SK-N-SH treated with all-trans-retinoic acid at 6 μM for 48 hours (cell line): ENCODE measurements around the gene FOXE3.

Experiments used
- ARNTL ChIP-seq: fragments of 450-650 bp; formaldehyde crosslinking; IDR thresholded peaks from 2 replicates; pipeline ENCODE4 v1.5.0; 2020; ENCODE audit warnings: low read depth, mild to moderate bottlenecking, moderate library complexity, borderline replicate concordance
- ZNF70 ChIP-seq: fragments of 450-650 bp; formaldehyde crosslinking; IDR thresholded peaks from 2 replicates; pipeline ENCODE4 v1.5.0; 2020; ENCODE audit warnings: mild to moderate bottlenecking, moderate library complexity
- ZNF8 ChIP-seq: fragments of 450-650 bp; formaldehyde crosslinking; IDR thresholded peaks from 2 replicates; pipeline ENCODE4 v1.5.0; 2020; ENCODE audit warnings: mild to moderate bottlenecking, moderate library complexity
- TF ChIP-seq, protein P1 (sequence below): fragments of 250-450 bp; sonication (Bioruptor Pico); IDR thresholded peaks from 2 replicates; pipeline ENCODE4 v1.5.0; 2020; ENCODE audit warnings: mild to moderate bottlenecking, moderate library complexity

DNA sequence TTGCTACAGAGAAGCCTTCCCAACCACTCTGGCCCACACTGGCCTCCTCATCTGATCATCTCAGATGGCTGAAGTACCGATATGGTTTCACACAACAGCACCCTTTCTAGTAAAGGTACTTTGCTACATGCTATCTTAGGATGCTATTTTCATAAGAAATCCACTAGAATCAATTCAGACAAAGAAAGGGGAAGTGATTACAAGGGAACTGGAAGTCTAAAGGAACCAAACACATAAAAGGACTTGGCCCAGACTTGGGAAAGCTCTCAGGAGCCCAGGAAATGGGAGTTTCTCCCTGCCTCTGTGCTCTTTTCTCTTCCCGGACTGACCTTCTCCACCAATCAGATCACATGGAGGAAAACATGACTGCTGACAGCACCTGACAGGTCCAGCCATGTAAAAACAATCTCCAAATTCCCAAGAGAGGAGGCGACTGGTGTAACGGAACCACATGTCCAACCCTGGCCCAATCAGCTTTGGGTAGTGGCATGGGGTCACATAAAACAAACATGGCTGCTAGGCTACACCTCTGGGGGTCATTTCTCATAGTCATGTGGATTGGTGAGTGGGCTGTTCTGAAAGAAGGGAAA lies 12.7 kb upstream of the FOXE3 start:
- TF ChIP-seq ARNTL (CRISPR knock-in tag) = no peak
- no peak for TF ChIP-seq ZNF70
- TF ChIP-seq ZNF8 (CRISPR knock-in tag) = no peak
- TF ChIP-seq, protein P1, sequence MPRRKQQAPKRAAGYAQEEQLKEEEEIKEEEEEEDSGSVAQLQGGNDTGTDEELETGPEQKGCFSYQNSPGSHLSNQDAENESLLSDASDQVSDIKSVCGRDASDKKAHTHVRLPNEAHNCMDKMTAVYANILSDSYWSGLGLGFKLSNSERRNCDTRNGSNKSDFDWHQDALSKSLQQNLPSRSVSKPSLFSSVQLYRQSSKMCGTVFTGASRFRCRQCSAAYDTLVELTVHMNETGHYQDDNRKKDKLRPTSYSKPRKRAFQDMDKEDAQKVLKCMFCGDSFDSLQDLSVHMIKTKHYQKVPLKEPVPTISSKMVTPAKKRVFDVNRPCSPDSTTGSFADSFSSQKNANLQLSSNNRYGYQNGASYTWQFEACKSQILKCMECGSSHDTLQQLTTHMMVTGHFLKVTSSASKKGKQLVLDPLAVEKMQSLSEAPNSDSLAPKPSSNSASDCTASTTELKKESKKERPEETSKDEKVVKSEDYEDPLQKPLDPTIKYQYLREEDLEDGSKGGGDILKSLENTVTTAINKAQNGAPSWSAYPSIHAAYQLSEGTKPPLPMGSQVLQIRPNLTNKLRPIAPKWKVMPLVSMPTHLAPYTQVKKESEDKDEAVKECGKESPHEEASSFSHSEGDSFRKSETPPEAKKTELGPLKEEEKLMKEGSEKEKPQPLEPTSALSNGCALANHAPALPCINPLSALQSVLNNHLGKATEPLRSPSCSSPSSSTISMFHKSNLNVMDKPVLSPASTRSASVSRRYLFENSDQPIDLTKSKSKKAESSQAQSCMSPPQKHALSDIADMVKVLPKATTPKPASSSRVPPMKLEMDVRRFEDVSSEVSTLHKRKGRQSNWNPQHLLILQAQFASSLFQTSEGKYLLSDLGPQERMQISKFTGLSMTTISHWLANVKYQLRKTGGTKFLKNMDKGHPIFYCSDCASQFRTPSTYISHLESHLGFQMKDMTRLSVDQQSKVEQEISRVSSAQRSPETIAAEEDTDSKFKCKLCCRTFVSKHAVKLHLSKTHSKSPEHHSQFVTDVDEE (CRISPR knock-in tag) = no peak
